Large intestine (tissue), 3 donors: Measurements from ENCODE around the gene COQ2. TPM values are rescaled to one million over a fixed set of nuclear protein-coding genes. Genes with fewer than 3 reads are reported as not detected.
"Not testable (repeated sequence)": the region's sequence is repeated elsewhere in the genome, so short reads cannot be mapped to it uniquely, and the experiment has no call there.

ENCODE experiments used
- DNase-seq, 2 donors: peaks; one replicate each; pipeline versions ENCODE4 v3.0.0 to v3.0.0-alpha.2; 2013
- H3K27ac ChIP-seq: one replicate; pipeline ENCODE4 v1.5.1; 2013; ENCODE audit warnings: low read length
- H3K27me3 ChIP-seq: 2 replicates; pipeline ENCODE4 v1.6.1; 2013; ENCODE audit warnings: low read length; ENCODE audit not compliant: control insufficient read depth, insufficient read depth
- H3K36me3 ChIP-seq: 2 replicates; pipeline ENCODE4 v1.6.1; 2013; ENCODE audit warnings: low read length; ENCODE audit not compliant: control insufficient read depth, insufficient read depth
- H3K4me1 ChIP-seq: one replicate; pipeline ENCODE4 v1.6.1; 2013; ENCODE audit warnings: low read length; ENCODE audit not compliant: control insufficient read depth, insufficient read depth
- H3K4me3 ChIP-seq: one replicate; pipeline ENCODE4 v1.5.1; 2013; ENCODE audit warnings: low read length
- H3K9me3 ChIP-seq: one replicate; pipeline ENCODE4 v1.6.1; 2013; ENCODE audit warnings: mild to moderate bottlenecking, low read depth, low read length, moderate library complexity; ENCODE audit not compliant: control insufficient read depth
- WGBS: methylation state at CpG from one replicate; pipeline ENCODE4 v1.1.5; 2013; ENCODE audit warnings: low lambda C conversion rate; ENCODE audit not compliant: insufficient coverage; 5-methylcytosine and 5-hydroxymethylcytosine counted together
- polyA plus RNA-seq: library from polyadenylated mRNA; unstranded; fragments of 120-200 nt; gene quantifications from one replicate; pipeline ENCODE4 v1.2.1, GENCODE V29; 2013

The COQ2 gene
- polyA plus RNA-seq, 1 donor = 14.7 TPM

GRCh38 chr4:83288381-83288780 lies 3.8 kb upstream of the COQ2 start:
- H3K27me3 ChIP-seq, H3K27ac ChIP-seq, H3K4me3 ChIP-seq, DNase-seq, H3K36me3 ChIP-seq, H3K4me1 ChIP-seq, H3K9me3 ChIP-seq: not testable (repeated sequence)
- WGBS = no CpG with 5 or more reads among the region's 1 CpG

DNA sequence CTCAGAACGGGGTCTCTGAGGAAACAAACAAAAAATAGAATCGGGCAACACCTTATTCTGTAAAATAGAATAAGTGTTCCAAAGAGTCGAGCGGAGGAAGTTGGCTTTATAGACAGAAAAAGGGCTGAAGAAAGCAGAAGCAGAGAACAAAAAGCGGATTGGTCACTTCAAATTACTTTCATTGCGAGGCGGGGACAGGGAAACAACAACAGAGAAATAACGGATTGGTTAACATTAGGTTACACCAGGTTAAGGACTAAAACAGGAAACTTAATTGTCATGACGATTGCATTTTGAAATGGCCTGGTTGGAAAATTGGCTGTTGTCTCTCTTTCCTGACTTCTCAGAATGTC lies 433 bp upstream of the COQ2 start:
- WGBS = 9% methylated on average over 7 of the region's 9 CpGs
- peak overlapping the region; percentile 77 for H3K27ac ChIP-seq
- DNase-seq = peak; percentile 28 to 51
- H3K27me3 ChIP-seq = no peaks in the 10 kb centered on the region
- peak overlapping the region; percentile 70 for H3K4me3 ChIP-seq
- no peaks in the 10 kb centered on the region for H3K36me3 ChIP-seq
- no peaks in the 10 kb centered on the region for H3K9me3 ChIP-seq
- peaks cover 4% of the 10 kb centered on the region for H3K4me1 ChIP-seq

- no peak for DNase-seq
- WGBS = 96% methylated on average over 4 of the region's 7 CpGs
- no peaks in the 10 kb centered on the region for H3K9me3 ChIP-seq
- H3K4me3 ChIP-seq = no peak overlapping the region
- H3K4me1 ChIP-seq = peaks cover 4% of the 10 kb centered on the region
- H3K36me3 ChIP-seq = peaks cover 6% of the 10 kb centered on the region
- H3K27me3 ChIP-seq = no peaks in the 10 kb centered on the region
- no peak overlapping the region for H3K27ac ChIP-seq
Measured at GRCh38 chr4:83283181-83283580, 1.4 kb downstream of the COQ2 start.

GRCh38 chr4:83282049-83282535 lies 2.5 kb downstream of the COQ2 start:
- Histone ChIP-seq H3K4me3 (no peak overlapping the region), H3K4me1 (peaks cover 4% of the 10 kb centered on the region), H3K27ac (no peak overlapping the region)

GRCh38 chr4:83281307-83281706 lies 3.3 kb downstream of the COQ2 start:
- no peak overlapping the region for H3K4me3 ChIP-seq
- peaks cover 4% of the 10 kb centered on the region for H3K4me1 ChIP-seq
- H3K27me3 ChIP-seq = no peaks in the 10 kb centered on the region
- H3K27ac ChIP-seq = no peak overlapping the region
- H3K36me3 ChIP-seq = peaks cover 10% of the 10 kb centered on the region
- no peaks in the 10 kb centered on the region for H3K9me3 ChIP-seq
- no peak for DNase-seq
- WGBS = no CpG with 5 or more reads among the region's 4 CpGs

More at GRCh38 chr4:83282049-83282535, 2.5 kb downstream of the COQ2 start:
- H3K27me3 ChIP-seq = no peaks in the 10 kb centered on the region
- peak; percentile 26 to 46 for DNase-seq
- 100% methylated on average over 1 of the region's 4 CpGs for WGBS
- H3K9me3 ChIP-seq = no peaks in the 10 kb centered on the region
- peaks cover 9% of the 10 kb centered on the region for H3K36me3 ChIP-seq

GRCh38 chr4:83276299-83277040 lies 8.1 kb downstream of the COQ2 start:
- Histone ChIP-seq H3K9me3 (no peaks in the 10 kb centered on the region), H3K4me1 (no peaks in the 10 kb centered on the region), H3K27me3 (no peaks in the 10 kb centered on the region), H3K36me3 (peaks cover 14% of the 10 kb centered on the region), H3K4me3 (no peak overlapping the region), H3K27ac (no peak overlapping the region)
- WGBS = no CpG with 5 or more reads among the region's 3 CpGs
- no peak for DNase-seq

- not testable (repeated sequence) for H3K4me1 ChIP-seq, H3K27ac ChIP-seq, DNase-seq, H3K9me3 ChIP-seq, H3K27me3 ChIP-seq, H3K4me3 ChIP-seq
- peaks cover 25% of the 10 kb centered on the region for H3K36me3 ChIP-seq
- 100% methylated on average over 1 of the region's 3 CpGs for WGBS
Measured at GRCh38 chr4:83273926-83274325, 10.7 kb downstream of the COQ2 start.

DNA sequence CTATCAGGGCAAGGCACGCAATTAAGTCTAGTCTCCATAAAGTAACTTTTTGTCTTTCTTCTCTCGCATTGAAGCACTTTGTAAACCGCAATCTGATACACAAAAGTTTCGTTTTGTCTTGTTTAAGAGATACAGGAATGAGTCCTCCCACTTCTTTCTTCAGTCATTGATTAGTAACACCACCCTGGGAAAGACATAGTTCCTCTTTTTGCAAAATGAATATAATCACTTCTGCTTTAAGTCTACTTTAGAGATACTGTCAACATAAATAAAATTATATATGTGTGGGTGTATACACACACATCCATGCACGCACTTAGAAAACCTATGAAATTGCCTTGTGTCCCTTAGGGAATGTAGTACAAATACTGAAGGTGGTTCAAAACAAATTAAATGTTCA lies 11.7 kb downstream of the COQ2 start:
- Histone ChIP-seq H3K4me1 (no peaks in the 10 kb centered on the region), H3K36me3 (peaks cover 23% of the 10 kb centered on the region), H3K27me3 (no peaks in the 10 kb centered on the region), H3K27ac (no peak overlapping the region), H3K9me3 (no peaks in the 10 kb centered on the region), H3K4me3 (no peak overlapping the region)
- no peak for DNase-seq
- 83% methylated on average over 1 of the region's 5 CpGs for WGBS

GRCh38 chr4:83269256-83269655 lies 15.3 kb downstream of the COQ2 start:
- no CpG with 5 or more reads among the region's 1 CpG for WGBS
- Histone ChIP-seq H3K4me3 (no peak overlapping the region), H3K36me3 (peaks cover 30% of the 10 kb centered on the region)

DNA sequence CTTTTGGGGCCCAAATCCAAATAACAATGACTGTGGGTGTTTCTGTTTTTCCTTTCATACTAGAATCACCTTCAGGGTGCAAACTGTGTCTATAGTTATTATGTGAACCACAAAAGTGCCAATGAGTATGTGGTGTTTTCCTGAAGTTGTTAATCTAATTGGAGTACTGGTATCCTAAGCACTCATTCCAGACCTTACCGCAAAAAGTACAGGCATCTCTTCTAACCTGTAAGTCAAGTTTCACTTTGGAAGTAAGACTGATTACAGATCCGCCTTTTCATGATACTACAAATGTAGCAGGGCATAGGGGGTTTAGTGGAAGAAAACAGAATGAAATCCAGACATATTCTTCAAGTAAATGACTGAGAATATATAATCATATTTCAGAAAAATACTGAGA lies 16.1 kb downstream of the COQ2 start:
- Histone ChIP-seq H3K36me3 (peaks cover 30% of the 10 kb centered on the region), H3K4me1 (no peaks in the 10 kb centered on the region), H3K27ac (no peak overlapping the region), H3K27me3 (no peaks in the 10 kb centered on the region), H3K4me3 (no peak overlapping the region), H3K9me3 (no peaks in the 10 kb centered on the region)
- WGBS = 50% methylated on average over 2 of the region's 2 CpGs
- no peak for DNase-seq

More at GRCh38 chr4:83269256-83269655, 15.3 kb downstream of the COQ2 start:
- Histone ChIP-seq H3K4me1 (no peaks in the 10 kb centered on the region), H3K9me3 (no peaks in the 10 kb centered on the region), H3K27ac (no peak overlapping the region), H3K27me3 (no peaks in the 10 kb centered on the region)
- no peak for DNase-seq
